Nephron progenitor cell (in vitro differentiated cells): ENCODE results near the gene SPATA24.
"Not testable (repeated sequence)": the region's sequence is repeated elsewhere in the genome, so short reads cannot be mapped to it uniquely, and the experiment has no call there.

ENCODE experiments used
- DNase-seq: peaks from one replicate; pipeline ENCODE4 v3.0.0; 2021
- H3K27ac Mint-ChIP-seq: 2 replicates; pipeline ENCODE4 v1.8.0; 2021; ENCODE audit warnings: mild to moderate bottlenecking, moderate library complexity, mixed read lengths
- H3K27me3 Mint-ChIP-seq: 2 replicates; pipeline ENCODE4 v1.8.0; 2021; ENCODE audit warnings: mild to moderate bottlenecking, low read depth, mixed read lengths; ENCODE audit not compliant: poor library complexity
- H3K36me3 Mint-ChIP-seq: 2 replicates; pipeline ENCODE4 v1.8.0; 2021; ENCODE audit warnings: low read depth, mixed read lengths
- H3K4me1 Mint-ChIP-seq: 2 replicates; pipeline ENCODE4 v1.8.0; 2021; ENCODE audit warnings: mixed read lengths
- H3K4me3 Mint-ChIP-seq: 2 replicates; pipeline ENCODE4 v1.8.0; 2021; ENCODE audit warnings: mild to moderate bottlenecking, moderate library complexity, mixed read lengths
- H3K9me3 Mint-ChIP-seq: 2 replicates; pipeline ENCODE4 v1.8.0; 2021; ENCODE audit warnings: mild to moderate bottlenecking, moderate library complexity, mixed read lengths
- CTCF ChIP-seq: fragments of 200-600 bp; sonication (generic); IDR thresholded peaks from 2 replicates; pipeline ENCODE4 v1.5.0; 2021; ENCODE audit warnings: antibody characterized with exemption

Gene SPATA24

GRCh38 chr5:139364466-139364865, 39.4 kb downstream of the SPATA24 start:
- no peak overlapping the region for H3K27ac Mint-ChIP-seq
- H3K36me3 Mint-ChIP-seq = peaks cover 80% of the 10 kb centered on the region
- no peak for DNase-seq
- no peaks in the 10 kb centered on the region for H3K4me1 Mint-ChIP-seq
- H3K9me3 Mint-ChIP-seq = no peaks in the 10 kb centered on the region
- no peaks in the 10 kb centered on the region for H3K27me3 Mint-ChIP-seq
- TF ChIP-seq CTCF = no peak
- H3K4me3 Mint-ChIP-seq = no peak overlapping the region

DNA sequence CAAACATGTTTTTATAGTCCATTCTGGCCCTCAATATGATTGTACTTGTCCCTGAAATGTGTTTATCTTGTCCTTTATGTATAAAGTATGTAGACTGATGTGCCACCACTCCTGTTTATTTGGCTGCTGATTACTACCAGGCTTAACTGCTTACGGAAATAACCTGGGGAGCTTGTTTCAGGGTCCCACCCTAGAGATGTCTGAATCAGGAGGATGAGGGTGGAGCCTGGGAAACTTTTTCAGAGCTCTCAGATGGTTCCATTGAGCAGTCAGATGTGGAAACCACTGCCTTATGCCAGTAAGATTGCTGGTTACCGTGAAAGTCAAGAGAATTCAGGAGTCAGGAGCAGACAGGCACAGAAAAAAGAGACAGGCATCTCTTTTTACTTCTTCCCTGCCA, 40.0 kb downstream of the SPATA24 start:
- no peaks in the 10 kb centered on the region for H3K9me3 Mint-ChIP-seq
- no peaks in the 10 kb centered on the region for H3K4me1 Mint-ChIP-seq
- no peak for DNase-seq
- H3K27me3 Mint-ChIP-seq = no peaks in the 10 kb centered on the region
- no peak overlapping the region for H3K4me3 Mint-ChIP-seq
- H3K36me3 Mint-ChIP-seq = peaks cover 81% of the 10 kb centered on the region
- no peak for TF ChIP-seq CTCF
- no peak overlapping the region for H3K27ac Mint-ChIP-seq

- Mint-ChIP-seq H3K27me3 (no peaks in the 10 kb centered on the region), H3K4me1 (no peaks in the 10 kb centered on the region), H3K4me3 (no peak overlapping the region), H3K27ac (no peak overlapping the region), H3K9me3 (peaks cover 5% of the 10 kb centered on the region), H3K36me3 (peaks cover 88% of the 10 kb centered on the region)
- DNase-seq = no peak
- no peak for TF ChIP-seq CTCF
These were observed 42.0 kb downstream of the SPATA24 start for GRCh38 chr5:139361835-139362429.

DNA sequence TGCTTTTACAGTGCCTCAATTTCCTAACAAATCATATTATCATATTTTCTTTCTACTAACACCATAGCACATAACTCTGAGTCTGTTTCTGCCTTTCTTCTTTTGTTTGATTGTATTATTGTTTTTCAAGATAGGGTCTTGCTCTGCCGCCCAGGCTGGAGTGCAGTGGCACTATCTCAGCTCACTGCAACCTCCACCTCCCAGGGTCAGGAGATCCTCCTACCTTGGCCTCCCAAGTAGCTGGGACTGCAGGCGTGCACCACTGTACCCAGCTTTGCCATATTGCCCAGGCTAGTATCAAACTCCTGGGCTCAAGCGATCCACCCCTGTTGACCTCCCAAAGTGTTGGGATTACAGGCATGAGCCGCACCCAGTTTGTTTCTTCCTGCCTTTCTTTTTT, 43.5 kb downstream of the SPATA24 start:
- peaks cover 2% of the 10 kb centered on the region for H3K27me3 Mint-ChIP-seq
- H3K27ac Mint-ChIP-seq = peak overlapping the region; percentile 77
- no peak overlapping the region for H3K4me3 Mint-ChIP-seq
- H3K9me3 Mint-ChIP-seq = peaks cover 9% of the 10 kb centered on the region
- no peaks in the 10 kb centered on the region for H3K4me1 Mint-ChIP-seq
- DNase-seq = no peak
- TF ChIP-seq CTCF = no peak
- H3K36me3 Mint-ChIP-seq = peaks cover 83% of the 10 kb centered on the region

DNA sequence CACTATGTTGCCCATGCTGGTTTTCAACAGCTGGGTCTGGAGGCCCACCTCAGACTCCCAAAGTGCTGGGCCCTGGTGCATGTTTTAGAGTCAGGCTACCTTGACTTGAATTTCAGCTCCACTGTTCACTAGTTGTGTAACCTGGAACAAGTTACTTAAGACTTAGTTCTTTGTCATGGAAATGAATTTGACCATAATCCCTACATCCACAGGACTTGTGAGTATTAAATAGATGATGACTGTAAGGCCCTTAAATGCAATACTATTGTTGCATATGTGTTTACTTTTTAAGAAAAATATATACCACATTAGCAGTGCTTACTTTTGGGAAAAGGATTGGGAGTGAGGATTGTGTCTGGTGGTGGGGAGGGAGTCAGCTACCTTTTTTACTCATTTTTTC, 45.8 kb downstream of the SPATA24 start:
- H3K4me3 Mint-ChIP-seq = no peak overlapping the region
- peaks cover 25% of the 10 kb centered on the region for H3K9me3 Mint-ChIP-seq

GRCh38 chr5:139355900-139356299, 48.0 kb downstream of the SPATA24 start:
- H3K27ac Mint-ChIP-seq = not testable (repeated sequence)

More for the DNA sequence above, 45.8 kb downstream of the SPATA24 start:
- H3K4me1 Mint-ChIP-seq = no peaks in the 10 kb centered on the region
- peaks cover 4% of the 10 kb centered on the region for H3K27me3 Mint-ChIP-seq
- H3K36me3 Mint-ChIP-seq = peaks cover 86% of the 10 kb centered on the region
- no peak overlapping the region for H3K27ac Mint-ChIP-seq
- DNase-seq = no peak
- TF ChIP-seq CTCF = no peak

More at GRCh38 chr5:139355900-139356299, 48.0 kb downstream of the SPATA24 start:
- not testable (repeated sequence) for DNase-seq, H3K4me3 Mint-ChIP-seq, H3K27me3 Mint-ChIP-seq, H3K4me1 Mint-ChIP-seq
- peaks cover 90% of the 10 kb centered on the region for H3K36me3 Mint-ChIP-seq
- peaks cover 34% of the 10 kb centered on the region for H3K9me3 Mint-ChIP-seq
